AG10803 (cell line): ENCODE results near the gene MFN1.

Experiments
- DNase-seq: peaks from one replicate; pipeline ENCODE4 v3.0.0; 2010; ENCODE audit warnings: low read depth
- H3K4me3 ChIP-seq: 2 replicates; pipeline ENCODE4 v1.5.1; 2011; ENCODE audit warnings: mild to moderate bottlenecking, low read length, control low read depth
- TF ChIP-seq, protein P1 (sequence below): conservative IDR thresholded peaks from 2 replicates; pipeline ENCODE4 v1.5.1; 2011; ENCODE audit warnings: mild to moderate bottlenecking, low read length, control low read depth, inconsistent platforms

Gene MFN1

GRCh38 chr3:179391906-179392305 lies 44.4 kb downstream of the MFN1 start:
- TF ChIP-seq, protein P1, sequence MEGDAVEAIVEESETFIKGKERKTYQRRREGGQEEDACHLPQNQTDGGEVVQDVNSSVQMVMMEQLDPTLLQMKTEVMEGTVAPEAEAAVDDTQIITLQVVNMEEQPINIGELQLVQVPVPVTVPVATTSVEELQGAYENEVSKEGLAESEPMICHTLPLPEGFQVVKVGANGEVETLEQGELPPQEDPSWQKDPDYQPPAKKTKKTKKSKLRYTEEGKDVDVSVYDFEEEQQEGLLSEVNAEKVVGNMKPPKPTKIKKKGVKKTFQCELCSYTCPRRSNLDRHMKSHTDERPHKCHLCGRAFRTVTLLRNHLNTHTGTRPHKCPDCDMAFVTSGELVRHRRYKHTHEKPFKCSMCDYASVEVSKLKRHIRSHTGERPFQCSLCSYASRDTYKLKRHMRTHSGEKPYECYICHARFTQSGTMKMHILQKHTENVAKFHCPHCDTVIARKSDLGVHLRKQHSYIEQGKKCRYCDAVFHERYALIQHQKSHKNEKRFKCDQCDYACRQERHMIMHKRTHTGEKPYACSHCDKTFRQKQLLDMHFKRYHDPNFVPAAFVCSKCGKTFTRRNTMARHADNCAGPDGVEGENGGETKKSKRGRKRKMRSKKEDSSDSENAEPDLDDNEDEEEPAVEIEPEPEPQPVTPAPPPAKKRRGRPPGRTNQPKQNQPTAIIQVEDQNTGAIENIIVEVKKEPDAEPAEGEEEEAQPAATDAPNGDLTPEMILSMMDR, result no peak
- H3K4me3 ChIP-seq, result no peak overlapping the region
- no peak for DNase-seq

DNA sequence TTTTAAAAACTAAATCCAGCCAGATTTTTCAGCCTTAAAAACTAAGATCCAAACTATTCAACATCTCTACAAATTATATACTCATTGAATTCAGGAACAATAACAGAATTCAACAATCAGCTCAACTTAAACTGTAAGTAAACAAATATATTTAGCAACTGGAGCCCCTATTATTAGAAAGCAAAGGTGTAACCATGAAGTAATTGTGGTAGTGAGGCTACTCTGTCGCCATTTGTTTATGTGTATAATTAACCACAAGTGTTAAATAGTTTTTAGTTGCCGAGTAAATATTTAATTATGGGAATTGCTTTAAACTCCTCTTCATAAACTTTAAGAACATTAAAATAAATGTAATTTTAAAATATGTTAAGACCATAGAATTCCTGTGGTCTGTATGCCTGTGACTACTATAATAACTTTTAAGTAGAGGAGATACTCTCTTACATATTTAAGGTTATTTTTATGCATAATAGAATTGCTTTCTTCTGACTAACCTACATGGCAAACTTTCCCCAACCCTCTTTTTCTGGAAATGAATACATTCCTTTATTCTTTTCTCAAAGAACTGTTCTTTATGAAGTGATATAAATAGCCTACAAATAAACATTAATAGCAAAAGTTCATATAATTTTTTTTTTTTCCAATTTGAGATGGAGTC lies 51.2 kb downstream of the MFN1 start:
- H3K4me3 ChIP-seq, result no peak overlapping the region
- DNase-seq, result peak; percentile 44
- TF ChIP-seq, protein P1, result no peak

DNA sequence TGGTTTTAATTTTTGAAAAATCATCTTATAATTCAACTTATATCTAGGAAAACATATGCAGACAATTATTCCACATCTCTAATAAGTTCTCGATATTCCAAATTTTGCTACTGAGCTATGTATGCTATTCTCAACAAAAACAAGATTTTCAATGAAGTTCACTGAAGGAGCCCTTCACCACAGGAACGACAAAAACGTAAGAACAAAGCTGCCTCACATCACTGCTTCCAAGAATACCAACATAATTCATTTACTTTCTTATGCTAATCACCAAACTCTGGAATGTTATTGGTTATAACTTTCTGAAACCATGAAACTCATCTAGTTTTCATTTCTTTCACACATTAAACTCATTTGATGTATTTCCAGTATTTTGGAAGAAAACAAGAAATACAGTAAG lies 54.1 kb downstream of the MFN1 start:
- TF ChIP-seq, protein P1, result no peak
- H3K4me3 ChIP-seq, result no peak overlapping the region
- no peak for DNase-seq

- no peak for DNase-seq
- no peak overlapping the region for H3K4me3 ChIP-seq
- TF ChIP-seq, protein P1, result no peak
Measured at GRCh38 chr3:179402963-179403362, 55.5 kb downstream of the MFN1 start.

DNA sequence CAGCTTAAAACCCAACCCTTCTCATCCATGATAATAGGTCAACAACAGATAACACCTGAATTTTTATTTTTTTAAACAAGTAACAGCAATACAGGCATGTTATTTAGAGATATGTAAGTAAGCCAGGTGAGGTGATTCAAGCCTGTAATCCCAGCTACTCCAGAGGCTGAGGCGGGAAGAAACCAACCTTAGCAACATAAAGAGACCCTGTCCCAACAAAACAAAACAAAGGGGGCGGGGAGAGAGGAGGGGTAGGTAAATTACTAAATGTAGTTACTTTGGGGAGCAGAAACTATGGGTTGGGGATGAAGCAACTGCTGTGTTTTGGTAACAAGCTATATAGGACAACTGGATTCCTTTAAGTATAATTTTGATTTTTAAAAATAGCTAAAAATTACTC lies 56.8 kb downstream of the MFN1 start:
- TF ChIP-seq, protein P1, result no peak
- DNase-seq, result no peak

DNA sequence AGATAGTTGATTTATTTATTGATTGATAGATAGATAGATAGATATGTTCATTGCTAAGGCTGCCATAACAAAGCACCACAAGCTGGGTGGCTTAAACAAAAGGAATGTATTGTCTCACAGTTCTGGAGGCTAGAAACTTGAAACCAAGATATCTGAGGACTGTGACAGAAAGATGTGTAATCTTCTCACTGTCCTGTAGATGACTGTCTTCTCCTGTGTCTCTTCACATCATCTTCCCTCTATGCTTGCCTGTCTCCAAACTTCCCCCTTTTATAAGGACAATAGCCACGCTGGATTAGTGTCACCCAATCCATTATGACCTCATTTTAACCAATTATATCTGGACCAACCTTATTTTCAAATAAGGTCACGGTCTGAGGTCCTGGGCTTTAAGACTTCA lies 62.8 kb downstream of the MFN1 start:
- peak; percentile 31 for DNase-seq
- no peak overlapping the region for H3K4me3 ChIP-seq

More for the DNA sequence above, 56.8 kb downstream of the MFN1 start:
- H3K4me3 ChIP-seq, result no peak overlapping the region

DNA sequence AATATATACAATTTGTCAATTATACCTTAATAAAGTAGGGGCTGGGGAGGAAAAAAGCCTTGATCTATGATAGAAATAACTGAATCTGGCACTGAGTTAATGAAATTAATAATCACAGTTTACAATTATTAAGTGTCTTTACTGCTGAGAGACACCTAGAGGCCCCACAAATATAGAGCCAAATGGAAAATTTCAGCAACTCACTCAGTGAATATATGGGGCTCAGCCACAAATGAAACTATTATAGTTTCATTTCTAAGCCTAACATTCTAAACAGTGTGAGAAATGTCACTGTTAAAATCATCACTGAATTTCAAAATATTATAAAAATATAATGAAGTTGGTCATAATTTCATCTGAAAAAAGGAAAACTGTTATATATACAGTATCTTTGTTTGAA lies 63.5 kb downstream of the MFN1 start:
- no peak for DNase-seq
- no peak overlapping the region for H3K4me3 ChIP-seq
- TF ChIP-seq, protein P1, result no peak

More for the DNA sequence above, 62.8 kb downstream of the MFN1 start:
- TF ChIP-seq, protein P1, result 0 out of 2 replicates have a peak, but pooled peaks have one; percentile 9
